IMR-90 (cell line): Measurements from ENCODE around the gene TMEM269. TPM values are rescaled to one million over a fixed set of nuclear protein-coding genes. Genes with fewer than 3 reads are reported as not detected.

ENCODE experiments used
- ATAC-seq: fragments of 200-7000 bp; cut with Tn5 transposase; 2 replicates; pipeline ENCODE4 v1.9.1; 2020; ENCODE audit warnings: low read depth, mild to moderate bottlenecking, moderate library complexity
- BruUV-seq: library from RNA; stranded (reverse); fragments of 400-500 nt; replicated peaks from 2 replicates; lab custom pipeline; 2021; lab: Mats Ljungman, UMichigan
- CTCF ChIA-PET: fragments of 300-600 bp; formaldehyde crosslinking; extraction: SDS; loops from one replicate; lab custom pipeline; 2021; ENCODE audit warnings: antibody characterized with exemption; lab: Yijun Ruan, JAX
- POLR2A ChIA-PET: fragments of 300-600 bp; sonication (Branson Sonifier 250); formaldehyde crosslinking; loops from one replicate; lab custom pipeline; 2022; ENCODE audit warnings: antibody characterized with exemption; ENCODE audit not compliant: unreplicated experiment; lab: Charles Lee
- DNase-seq: peaks from one replicate; pipeline ENCODE4 v3.0.0; 2013
- H2AFZ ChIP-seq: replicated peaks from 2 replicates; pipeline ENCODE3; 2013; ENCODE audit warnings: low read length, mild to moderate bottlenecking; ENCODE audit not compliant: poor library complexity
- H2AK5ac ChIP-seq: 2 replicates; pipeline ENCODE4 v1.6.1; 2013; ENCODE audit warnings: low read depth, low read length, inconsistent platforms
- H2AK9ac ChIP-seq: replicated peaks from 2 replicates; pipeline ENCODE3; 2013; ENCODE audit warnings: mild to moderate bottlenecking, low read depth, low read length, moderate library complexity; ENCODE audit not compliant: poor library complexity
- H2BK120ac ChIP-seq: 2 replicates; pipeline ENCODE4 v1.6.1; 2013; ENCODE audit warnings: low read depth, low read length, inconsistent platforms
- H2BK15ac ChIP-seq: 3 replicates; pipeline ENCODE4 v1.6.1; 2013; ENCODE audit warnings: low read depth, low read length, inconsistent platforms
- H2BK20ac ChIP-seq: 2 replicates; pipeline ENCODE4 v1.6.1; 2013; ENCODE audit warnings: low read depth, mild to moderate bottlenecking, inconsistent platforms, low read length, moderate library complexity
- H2BK5ac ChIP-seq: 2 replicates; pipeline ENCODE4 v1.6.1; 2013; ENCODE audit warnings: mild to moderate bottlenecking, low read depth, low read length, inconsistent platforms; ENCODE audit not compliant: poor library complexity, severe bottlenecking
- H3K14ac ChIP-seq: replicated peaks from 2 replicates; pipeline ENCODE4 v1.6.1; 2013; ENCODE audit warnings: low read depth, low read length, inconsistent platforms
- H3K18ac ChIP-seq: 2 replicates; pipeline ENCODE4 v1.6.1; 2013; ENCODE audit warnings: low read depth, low read length, control low read depth
- H3K23ac ChIP-seq: 2 replicates; pipeline ENCODE4 v1.6.1; 2013; ENCODE audit warnings: low read depth, low read length, inconsistent platforms
- H3K27ac ChIP-seq: 2 replicates; pipeline ENCODE4 v1.5.1; 2013; ENCODE audit warnings: mild to moderate bottlenecking, control low read depth, low read length; ENCODE audit not compliant: insufficient read depth
- H3K27me3 ChIP-seq: 2 replicates; pipeline ENCODE4 v1.6.1; 2013; ENCODE audit warnings: low read length; ENCODE audit not compliant: control insufficient read depth, insufficient read depth
- H3K36me3 ChIP-seq: 2 replicates; pipeline ENCODE4 v1.6.1; 2013; ENCODE audit warnings: low read length, mixed read lengths; ENCODE audit not compliant: control insufficient read depth, insufficient read depth
- H3K4ac ChIP-seq: 2 replicates; pipeline ENCODE4 v1.6.1; 2013; ENCODE audit warnings: low read depth, low read length, inconsistent platforms
- H3K4me1 ChIP-seq: 2 replicates; pipeline ENCODE4 v1.6.1; 2013; ENCODE audit warnings: low read length, mixed read lengths; ENCODE audit not compliant: control insufficient read depth, insufficient read depth
- H3K4me2 ChIP-seq: 2 replicates; pipeline ENCODE4 v1.6.1; 2013; ENCODE audit warnings: low read depth, mild to moderate bottlenecking, control low read depth, low read length, moderate library complexity
- H3K4me3 ChIP-seq: 2 replicates; pipeline ENCODE4 v1.5.1; 2013; ENCODE audit warnings: low read depth, mild to moderate bottlenecking, control low read depth, low read length, moderate library complexity; ENCODE audit not compliant: insufficient read depth
- H3K56ac ChIP-seq: 2 replicates; pipeline ENCODE4 v1.6.1; 2013; ENCODE audit warnings: low read length, inconsistent platforms; ENCODE audit not compliant: insufficient read depth; ENCODE audit errors: extremely low read depth
- H3K79me1 ChIP-seq, 2 experiments: 2 replicates each; pipeline ENCODE4 v1.6.1; 2013; ENCODE audit warnings: low read length in 2 of 2, inconsistent platforms in 1 of 2, low read depth in 1 of 2
- H3K9ac ChIP-seq: 2 replicates; pipeline ENCODE4 v1.6.1; 2013; ENCODE audit warnings: low read depth, low read length, control low read depth
- H3K9me1 ChIP-seq: 2 replicates; pipeline ENCODE4 v1.6.1; 2013; ENCODE audit warnings: low read length, inconsistent platforms; ENCODE audit not compliant: insufficient read depth
- H3K9me3 ChIP-seq: 2 replicates; pipeline ENCODE4 v1.6.1; 2013; ENCODE audit warnings: low read length; ENCODE audit not compliant: control insufficient read depth, insufficient read depth
- H4K20me1 ChIP-seq: 2 replicates; pipeline ENCODE4 v1.6.1; 2013; ENCODE audit warnings: low read length, inconsistent platforms; ENCODE audit not compliant: insufficient read depth
- H4K5ac ChIP-seq: 2 replicates; pipeline ENCODE4 v1.6.1; 2013; ENCODE audit warnings: mild to moderate bottlenecking, low read depth, low read length, control low read depth
- H4K8ac ChIP-seq, 2 experiments: 2 replicates each; pipeline ENCODE4 v1.6.1; 2013; ENCODE audit warnings: low read depth in 2 of 2, low read length in 2 of 2, control low read depth in 1 of 2, inconsistent platforms in 1 of 2
- H4K91ac ChIP-seq: 2 replicates; pipeline ENCODE4 v1.6.1; 2013; ENCODE audit warnings: low read depth, low read length, inconsistent platforms; ENCODE audit not compliant: insufficient read depth
- ELK1 ChIP-seq: fragments of 150-350 bp; IDR thresholded peaks from 2 replicates; pipeline ENCODE4 v1.6.1; 2016; ENCODE audit warnings: low read depth, mild to moderate bottlenecking, low read length, moderate library complexity, borderline replicate concordance
- FOS ChIP-seq: fragments of 150-350 bp; IDR thresholded peaks from 2 replicates; pipeline ENCODE4 v1.6.1; 2016; ENCODE audit warnings: low read depth, low read length
- MAFK ChIP-seq: IDR thresholded peaks from 2 replicates; pipeline ENCODE4 v1.6.1; 2012; ENCODE audit warnings: low read depth, low read length, improper control_type of control experiment
- MXI1 ChIP-seq: IDR thresholded peaks from 2 replicates; pipeline ENCODE4 v1.6.1; 2012; ENCODE audit warnings: low read depth, mild to moderate bottlenecking, low read length, moderate library complexity, borderline replicate concordance
- POLR2A ChIP-seq: IDR thresholded peaks from 2 replicates; pipeline ENCODE4 v1.6.1; 2012; ENCODE audit warnings: mild to moderate bottlenecking, low read depth, low read length
- RFX5 ChIP-seq: IDR thresholded peaks from 2 replicates; pipeline ENCODE4 v1.8.0; 2012; ENCODE audit warnings: low read depth, mild to moderate bottlenecking, low read length, moderate library complexity
- USF2 ChIP-seq: fragments of 150-350 bp; IDR thresholded peaks from 2 replicates; pipeline ENCODE4 v1.6.1; 2017; ENCODE audit warnings: mild to moderate bottlenecking, antibody characterized with exemption, low read length, low read depth
- WGBS, 2 experiments: methylation state at CpG; one replicate each; pipeline versions ENCODE4 v1.1.5 to v1.1.7; 2013; ENCODE audit warnings: missing lambda C conversion rate in 2 of 2; ENCODE audit not compliant: insufficient read length in 1 of 2; ENCODE audit errors: extremely low coverage in 2 of 2; 5-methylcytosine and 5-hydroxymethylcytosine counted together
- dilution Hi-C: fragments of 300-500 bp; cut with HindIII; formaldehyde crosslinking; loops from one replicate; pipeline ENCODE4 v1.14.3; 2018; ENCODE audit warnings: low sequenced_read_pairs; ENCODE audit not compliant: unreplicated experiment
- in situ Hi-C: fragments of 300-500 bp; cut with MboI; formaldehyde crosslinking; loops from 3 replicates; pipeline ENCODE4 v1.14.3; 2019; ENCODE audit warnings: low sequenced_read_pairs, inconsistent platforms, mixed read lengths
- intact Hi-C: fragments of 100-400 bp; cut with micrococcal nuclease; formaldehyde crosslinking; loops from 2 replicates; pipeline ENCODE4 v1.10.0; 2022
- polyA plus RNA-seq, 3 experiments: library from polyadenylated mRNA; depleted of rRNA; stranded (reverse); fragments of >200 nt; gene quantifications; 2 replicates each; pipeline ENCODE4 v1.2.3, GENCODE V29; 2012; ENCODE audit warnings: low replicate concordance in 1 of 3
- total RNA-seq: library from RNA; depleted of rRNA; stranded (reverse); fragments of >200 nt; gene quantifications from 2 replicates; pipeline ENCODE4 v1.2.3, GENCODE V29; 2012

The TMEM269 gene
- total and polyA plus RNA-seq, 2 of the 4 experiments (the other 2 are of a cell fraction): not detected

- Histone ChIP-seq H2AK9ac (no peak within 1 kb of the TSS), H3K9me3 (no peaks in the 10 kb centered on the region), H2AFZ (peak within 1 kb of the TSS; percentile 16), H3K9ac (no peak within 1 kb of the TSS), H2AK5ac (no peak within 1 kb of the TSS), H3K4me3 (no peak within 1 kb of the TSS), H3K23ac (no peak within 1 kb of the TSS), H2BK120ac (no peak within 1 kb of the TSS), H4K91ac (no peak within 1 kb of the TSS), H4K20me1 (no peaks in the 10 kb centered on the region; the same call in 1 of the 2 replicates), H3K4ac (no peak within 1 kb of the TSS), H2BK15ac (no peak within 1 kb of the TSS), H3K4me2 (no peak within 1 kb of the TSS), H3K14ac (no peak within 1 kb of the TSS), H2BK20ac (no peak within 1 kb of the TSS), H4K5ac (no peak within 1 kb of the TSS), H3K27me3 (no peaks in the 10 kb centered on the region; the same call in 1 of the 2 replicates), H3K18ac (no peak within 1 kb of the TSS), H3K27ac (no peak within 1 kb of the TSS), H3K79me1 (no peaks in the 10 kb centered on the region), H3K36me3 (no peaks in the 10 kb centered on the region), H2BK5ac (no peak within 1 kb of the TSS), H4K8ac (no peak within 1 kb of the TSS), H3K9me1 (no peaks in the 10 kb centered on the region), H3K56ac (no peak within 1 kb of the TSS), H3K4me1 (no peaks in the 10 kb centered on the region)
- DNase-seq (no peak), ATAC-seq (no peak)
- POLR2A ChIA-PET: no interaction called here
- in situ Hi-C loops: no loop called here
- WGBS, 2 experiments: 74% methylated on average over 6 of the region's 27 CpGs; no CpG with 5 or more reads in 1 of the 2 experiments
- intact Hi-C loops: no loop called here
- TF ChIP-seq FOS (no peak), MAFK (no peak), RFX5 (no peak), USF2 (no peak), ELK1 (no peak), POLR2A (no peak), MXI1 (no peak)
- CTCF ChIA-PET: no interaction called here
- dilution Hi-C loops: no loop called here
- BruUV-seq: no TSS peak
These were observed 44.8 kb upstream of the TMEM269 start, which contains the start of gene CLDN19 for GRCh38 chr1:42739753-42740700. Gene CLDN19, minus strand, starts transcription at chr1:42740236. Its CDS starts 173 bp downstream, at chr1:42740063.
